ENCODE data around the gene ROR2.

The ROR2 gene

DNA sequence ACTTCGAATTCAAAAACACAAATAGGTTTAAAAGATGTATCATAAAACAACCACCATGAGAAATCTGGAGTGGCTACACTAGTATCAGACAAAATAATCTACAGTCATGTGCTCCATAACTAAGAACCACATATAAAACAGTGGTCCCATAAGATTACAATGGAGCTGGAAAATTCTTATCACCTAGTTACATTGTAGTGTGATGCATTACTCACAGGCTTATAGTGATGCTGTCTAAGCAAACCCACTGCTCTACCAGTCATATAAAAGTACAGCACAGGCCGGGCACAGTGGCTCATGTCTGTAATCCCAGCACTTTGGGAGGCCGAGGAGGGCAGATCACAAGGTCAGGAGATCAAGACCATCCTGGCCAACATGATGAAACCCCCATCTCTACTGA is 160.1 kb downstream of the ROR2 start:
- Histone ChIP-seq H3K4me3 (ENCODE audit: low read depth, low read length) (no peak overlapping the region), H3K9me3 (ENCODE audit: control insufficient read depth, insufficient read depth, low read length) (no peaks in the 10 kb centered on the region), H3K4me1 (ENCODE audit: control insufficient read depth, insufficient read depth, low read length) (no peaks in the 10 kb centered on the region), H3K27ac (ENCODE audit: low read depth, low read length) (no peak overlapping the region), H3K27me3 (ENCODE audit: control insufficient read depth, insufficient read depth, low read length) (no peaks in the 10 kb centered on the region), H3K36me3 (ENCODE audit: control insufficient read depth, insufficient read depth, low read length) (no peaks in the 10 kb centered on the region), H3K9ac (ENCODE audit: low read depth, low read length) (no peak overlapping the region)

DNA sequence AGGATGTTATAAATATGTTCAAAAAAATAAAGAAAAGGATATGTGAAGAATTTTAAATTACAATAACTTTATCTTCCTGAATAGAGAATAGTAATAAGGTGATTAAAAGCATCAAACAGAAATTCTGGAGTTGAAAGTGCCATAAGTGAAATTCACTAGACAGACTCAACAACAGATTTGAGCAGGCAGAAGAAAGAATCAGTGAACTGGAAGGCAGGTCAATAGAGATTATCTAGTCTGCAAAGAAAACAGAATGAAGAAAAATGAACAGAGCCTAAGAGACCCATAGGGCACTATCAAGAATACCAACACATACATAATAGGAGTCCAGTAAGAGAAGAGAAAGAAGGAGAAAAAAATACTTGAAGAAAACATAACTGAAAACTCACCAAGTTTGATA is 162.1 kb downstream of the ROR2 start:
- Histone ChIP-seq H3K36me3 (ENCODE audit: control insufficient read depth, insufficient read depth, low read length) (no peaks in the 10 kb centered on the region), H3K9ac (ENCODE audit: low read depth, low read length) (no peak overlapping the region), H3K9me3 (ENCODE audit: control insufficient read depth, insufficient read depth, low read length) (no peaks in the 10 kb centered on the region), H3K4me1 (ENCODE audit: control insufficient read depth, insufficient read depth, low read length) (no peaks in the 10 kb centered on the region), H3K27me3 (ENCODE audit: control insufficient read depth, insufficient read depth, low read length) (no peaks in the 10 kb centered on the region), H3K4me3 (ENCODE audit: low read depth, low read length) (no peak overlapping the region), H3K27ac (ENCODE audit: low read depth, low read length) (no peak overlapping the region)

DNA sequence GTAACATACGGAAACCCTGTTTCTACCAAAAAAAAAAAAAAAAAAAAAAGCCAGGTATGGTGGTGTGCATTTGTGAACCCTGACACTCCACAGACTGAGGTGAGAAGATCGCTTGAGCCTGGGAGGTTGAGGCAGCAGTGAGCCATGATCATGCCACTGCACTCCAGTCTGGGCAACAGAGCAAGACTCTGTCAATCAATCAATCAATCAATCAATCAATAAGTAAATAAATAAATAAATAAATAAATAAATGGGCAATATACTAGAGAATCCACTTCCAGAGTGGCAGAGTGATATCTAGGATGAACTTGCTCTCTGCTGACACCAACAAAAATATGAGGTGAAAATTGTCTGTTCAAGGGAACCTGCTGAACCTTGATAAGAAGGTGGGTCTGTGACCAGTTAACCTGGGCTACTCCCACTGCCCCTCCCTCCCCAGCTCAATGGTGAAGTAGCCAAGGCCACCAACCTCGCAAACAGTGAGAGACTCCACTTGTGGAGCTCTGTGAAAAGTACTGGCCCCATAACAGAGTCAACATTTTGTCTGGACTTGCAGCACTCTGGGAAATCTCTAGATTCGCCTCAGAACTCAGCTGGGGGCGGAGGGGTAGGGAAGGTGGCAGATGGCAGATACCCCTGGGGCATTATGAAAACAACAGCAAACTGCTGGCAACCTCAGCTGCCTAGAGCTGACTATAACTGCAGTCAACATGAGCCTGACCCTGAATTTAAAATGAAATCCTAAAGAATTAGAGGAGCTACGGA is 163.7 kb downstream of the ROR2 start:
- Histone ChIP-seq H3K9ac (ENCODE audit: low read depth, low read length) (no peak overlapping the region), H3K4me1 (ENCODE audit: control insufficient read depth, insufficient read depth, low read length) (no peaks in the 10 kb centered on the region), H3K9me3 (ENCODE audit: control insufficient read depth, insufficient read depth, low read length) (no peaks in the 10 kb centered on the region), H3K4me3 (ENCODE audit: low read depth, low read length) (no peak overlapping the region), H3K27me3 (ENCODE audit: control insufficient read depth, insufficient read depth, low read length) (no peaks in the 10 kb centered on the region), H3K27ac (ENCODE audit: low read depth, low read length) (no peak overlapping the region), H3K36me3 (ENCODE audit: control insufficient read depth, insufficient read depth, low read length) (no peaks in the 10 kb centered on the region)

DNA sequence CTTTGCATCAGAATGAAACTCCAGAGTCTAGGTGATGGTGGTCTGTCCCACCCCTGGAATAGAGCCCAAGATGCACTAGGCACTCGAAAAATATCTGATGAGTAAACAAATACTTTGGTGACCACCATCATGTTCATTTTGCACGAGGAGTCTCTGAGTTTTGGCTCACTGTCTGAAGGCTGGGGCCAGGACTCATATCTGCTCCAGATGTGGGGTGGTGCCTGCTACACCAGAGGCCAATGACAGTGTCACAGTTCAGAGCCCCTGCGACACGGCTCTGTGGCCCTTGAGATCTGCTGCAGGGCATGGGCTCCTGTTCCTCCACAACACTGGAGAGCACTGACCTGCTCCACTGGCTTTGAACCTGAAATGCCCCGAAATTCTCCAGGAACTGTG is 164.6 kb downstream of the ROR2 start:
- Histone ChIP-seq H3K27me3 (ENCODE audit: control insufficient read depth, insufficient read depth, low read length) (no peaks in the 10 kb centered on the region), H3K27ac (ENCODE audit: low read depth, low read length) (no peak overlapping the region), H3K9ac (ENCODE audit: low read depth, low read length) (no peak overlapping the region)

DNA sequence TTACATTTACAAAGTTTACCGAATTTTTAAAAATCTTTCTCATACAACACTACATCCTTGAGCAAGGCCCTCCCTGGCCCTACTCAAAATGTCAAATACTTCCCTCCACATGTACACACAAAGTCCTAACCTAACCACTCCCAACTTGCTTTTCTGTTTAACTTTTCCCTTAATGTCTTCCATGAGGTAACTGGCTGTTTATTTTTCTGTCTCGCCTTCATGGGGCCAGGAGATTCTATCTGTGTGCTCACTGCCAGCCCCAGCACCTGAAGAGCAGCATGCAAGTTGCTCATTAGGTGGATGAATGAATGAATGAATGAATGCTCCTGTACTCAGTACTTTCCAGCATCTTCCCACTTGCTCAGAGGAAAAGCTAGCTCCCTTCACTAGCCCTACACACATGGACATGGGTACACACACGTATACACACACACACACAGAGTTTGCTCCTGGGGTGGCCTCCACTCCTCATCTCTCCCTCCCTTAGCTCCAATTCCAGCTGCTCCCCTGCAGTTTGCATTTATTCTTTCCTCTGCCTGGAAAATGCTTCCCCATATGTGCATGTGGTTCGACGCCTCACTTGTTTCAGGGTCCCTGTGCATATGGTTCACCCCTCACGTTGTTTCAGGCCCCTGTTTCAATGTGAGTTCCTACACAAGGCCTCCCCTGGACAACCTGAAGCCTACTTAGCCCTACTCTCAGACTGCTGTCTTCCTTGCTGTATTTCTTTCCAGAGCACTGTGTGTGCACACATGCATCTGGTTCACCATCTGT is 165.2 kb downstream of the ROR2 start:
- Histone ChIP-seq H3K27ac (ENCODE audit: low read depth, low read length) (no peak overlapping the region), H3K9ac (ENCODE audit: low read depth, low read length) (no peak overlapping the region), H3K27me3 (ENCODE audit: control insufficient read depth, insufficient read depth, low read length) (no peaks in the 10 kb centered on the region), H3K36me3 (ENCODE audit: control insufficient read depth, insufficient read depth, low read length) (no peaks in the 10 kb centered on the region), H3K4me1 (ENCODE audit: control insufficient read depth, insufficient read depth, low read length) (no peaks in the 10 kb centered on the region), H3K4me3 (ENCODE audit: low read depth, low read length) (no peak overlapping the region), H3K9me3 (ENCODE audit: control insufficient read depth, insufficient read depth, low read length) (no peaks in the 10 kb centered on the region)

More for the DNA sequence above, 164.6 kb downstream of the ROR2 start:
- Histone ChIP-seq H3K4me1 (ENCODE audit: control insufficient read depth, insufficient read depth, low read length) (no peaks in the 10 kb centered on the region), H3K9me3 (ENCODE audit: control insufficient read depth, insufficient read depth, low read length) (no peaks in the 10 kb centered on the region), H3K4me3 (ENCODE audit: low read depth, low read length) (no peak overlapping the region), H3K36me3 (ENCODE audit: control insufficient read depth, insufficient read depth, low read length) (no peaks in the 10 kb centered on the region)

DNA sequence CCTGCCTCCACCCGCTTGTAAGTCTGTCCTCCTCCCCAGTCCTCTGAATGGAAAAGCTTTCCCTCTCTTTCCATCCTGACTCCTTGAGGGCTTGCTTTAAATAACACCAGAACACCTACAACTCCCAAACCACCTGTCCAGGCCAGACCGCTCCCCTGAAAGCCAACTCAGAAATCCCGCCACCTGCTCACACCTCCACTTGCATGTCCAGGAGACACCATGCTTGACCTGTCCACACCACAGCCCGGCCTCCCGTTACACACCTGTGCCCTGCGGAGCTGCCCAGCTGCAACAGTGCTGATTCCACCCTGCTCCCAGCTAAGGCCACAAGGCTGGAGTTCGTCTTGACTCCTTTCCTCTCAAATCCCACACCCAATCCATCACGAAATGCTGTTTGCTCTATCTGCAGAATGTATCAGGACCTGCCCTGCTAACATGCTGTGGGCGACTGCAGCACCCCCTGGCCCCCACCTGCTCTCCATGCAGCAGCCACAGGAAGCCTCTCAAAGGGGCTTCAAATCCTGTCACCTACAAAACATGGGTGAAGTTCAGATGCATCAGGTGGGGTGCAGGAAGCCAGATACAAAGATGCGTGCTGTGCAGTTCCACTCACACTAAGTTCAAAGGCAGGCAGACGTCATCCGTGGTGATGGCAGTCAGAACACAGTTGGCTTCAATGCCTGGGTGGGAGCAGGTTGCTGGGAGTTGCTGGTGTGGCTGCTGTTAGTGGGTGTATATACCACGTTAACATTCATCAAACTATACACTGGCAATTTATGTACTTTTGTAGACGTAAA is 166.0 kb downstream of the ROR2 start:
- Histone ChIP-seq H3K27me3 (ENCODE audit: control insufficient read depth, insufficient read depth, low read length) (no peaks in the 10 kb centered on the region), H3K9ac (ENCODE audit: low read depth, low read length) (no peak overlapping the region), H3K9me3 (ENCODE audit: control insufficient read depth, insufficient read depth, low read length) (no peaks in the 10 kb centered on the region), H3K4me1 (ENCODE audit: control insufficient read depth, insufficient read depth, low read length) (no peaks in the 10 kb centered on the region), H3K4me3 (ENCODE audit: low read depth, low read length) (no peak overlapping the region), H3K27ac (ENCODE audit: low read depth, low read length) (no peak overlapping the region), H3K36me3 (ENCODE audit: control insufficient read depth, insufficient read depth, low read length) (no peaks in the 10 kb centered on the region)

DNA sequence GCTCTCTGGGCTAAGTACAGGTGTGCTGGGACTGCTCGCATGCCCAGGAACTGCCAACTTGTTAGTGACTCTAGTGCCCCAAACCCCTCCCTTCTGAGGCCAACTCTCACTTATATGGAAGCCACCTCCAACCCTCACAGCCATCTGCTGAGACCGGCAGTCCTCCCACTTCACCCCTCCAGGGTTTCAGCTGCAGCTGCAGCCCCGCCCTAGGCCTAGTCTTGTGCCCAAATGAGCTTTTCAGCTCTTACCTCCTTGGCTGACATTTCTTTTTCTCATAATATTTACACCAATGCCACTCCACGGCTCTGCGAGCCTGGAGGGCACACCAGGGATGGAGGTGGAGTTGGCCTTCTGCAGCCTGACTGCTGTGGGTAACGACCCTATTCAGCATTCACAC is 166.6 kb downstream of the ROR2 start:
- Histone ChIP-seq H3K27ac (ENCODE audit: low read depth, low read length) (no peak overlapping the region), H3K27me3 (ENCODE audit: control insufficient read depth, insufficient read depth, low read length) (no peaks in the 10 kb centered on the region), H3K4me1 (ENCODE audit: control insufficient read depth, insufficient read depth, low read length) (no peaks in the 10 kb centered on the region), H3K36me3 (ENCODE audit: control insufficient read depth, insufficient read depth, low read length) (no peaks in the 10 kb centered on the region), H3K9me3 (ENCODE audit: control insufficient read depth, insufficient read depth, low read length) (no peaks in the 10 kb centered on the region), H3K9ac (ENCODE audit: low read depth, low read length) (no peak overlapping the region), H3K4me3 (ENCODE audit: low read depth, low read length) (no peak overlapping the region)

DNA sequence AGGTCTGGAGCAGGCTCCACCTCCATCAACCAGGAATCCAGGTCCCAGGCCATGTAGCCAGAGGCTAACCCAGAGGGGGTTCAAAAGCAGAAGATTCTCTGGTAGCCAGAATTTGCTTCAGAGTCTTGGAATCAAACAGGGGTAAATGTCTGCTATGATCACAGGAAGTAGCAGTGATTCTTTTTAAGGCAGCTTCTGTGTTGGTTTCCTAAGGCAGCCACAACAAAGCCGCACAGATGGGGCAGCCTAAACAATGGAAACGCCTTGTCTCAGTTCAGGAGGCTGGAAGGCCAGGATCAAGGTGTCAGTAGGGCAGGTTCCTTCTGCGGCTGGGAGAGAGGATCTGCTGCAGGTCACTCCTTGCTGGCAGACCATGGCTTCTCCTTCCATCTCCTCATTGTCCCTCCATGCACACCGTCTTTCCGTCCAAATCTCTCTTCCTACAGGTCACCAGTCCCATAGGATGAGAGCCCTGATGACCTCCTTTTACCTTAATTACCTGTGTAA is 167.3 kb downstream of the ROR2 start:
- Histone ChIP-seq H3K4me3 (ENCODE audit: low read depth, low read length) (no peak overlapping the region), H3K27ac (ENCODE audit: low read depth, low read length) (no peak overlapping the region), H3K4me1 (ENCODE audit: control insufficient read depth, insufficient read depth, low read length) (no peaks in the 10 kb centered on the region), H3K27me3 (ENCODE audit: control insufficient read depth, insufficient read depth, low read length) (no peaks in the 10 kb centered on the region), H3K9ac (ENCODE audit: low read depth, low read length) (no peak overlapping the region), H3K9me3 (ENCODE audit: control insufficient read depth, insufficient read depth, low read length) (no peaks in the 10 kb centered on the region), H3K36me3 (ENCODE audit: control insufficient read depth, insufficient read depth, low read length) (no peaks in the 10 kb centered on the region)

DNA sequence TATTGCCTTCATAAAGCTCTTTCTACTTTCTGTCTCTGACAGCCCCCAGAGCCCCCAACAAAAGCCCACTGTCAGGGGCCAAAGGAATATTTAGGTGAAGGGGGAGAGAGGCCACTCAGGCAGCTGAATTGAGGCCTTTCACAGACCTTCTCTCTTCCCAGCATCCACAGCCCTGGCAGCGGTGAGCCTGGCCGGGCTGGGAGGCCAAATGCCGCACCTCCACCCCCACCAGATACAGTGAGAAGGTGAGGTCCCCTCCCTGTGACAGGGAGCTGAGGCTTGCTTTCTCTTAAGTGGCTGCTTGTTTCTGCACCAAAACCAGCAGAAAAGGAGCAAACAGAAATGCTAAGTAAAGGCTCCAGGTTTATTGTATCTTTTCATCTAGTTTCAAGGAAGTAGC is 168.1 kb downstream of the ROR2 start:
- Histone ChIP-seq H3K36me3 (ENCODE audit: control insufficient read depth, insufficient read depth, low read length) (no peaks in the 10 kb centered on the region), H3K9ac (ENCODE audit: low read depth, low read length) (no peak overlapping the region), H3K4me3 (ENCODE audit: low read depth, low read length) (no peak overlapping the region), H3K27me3 (ENCODE audit: control insufficient read depth, insufficient read depth, low read length) (no peaks in the 10 kb centered on the region), H3K4me1 (ENCODE audit: control insufficient read depth, insufficient read depth, low read length) (no peaks in the 10 kb centered on the region), H3K27ac (ENCODE audit: low read depth, low read length) (no peak overlapping the region), H3K9me3 (ENCODE audit: control insufficient read depth, insufficient read depth, low read length) (no peaks in the 10 kb centered on the region)

DNA sequence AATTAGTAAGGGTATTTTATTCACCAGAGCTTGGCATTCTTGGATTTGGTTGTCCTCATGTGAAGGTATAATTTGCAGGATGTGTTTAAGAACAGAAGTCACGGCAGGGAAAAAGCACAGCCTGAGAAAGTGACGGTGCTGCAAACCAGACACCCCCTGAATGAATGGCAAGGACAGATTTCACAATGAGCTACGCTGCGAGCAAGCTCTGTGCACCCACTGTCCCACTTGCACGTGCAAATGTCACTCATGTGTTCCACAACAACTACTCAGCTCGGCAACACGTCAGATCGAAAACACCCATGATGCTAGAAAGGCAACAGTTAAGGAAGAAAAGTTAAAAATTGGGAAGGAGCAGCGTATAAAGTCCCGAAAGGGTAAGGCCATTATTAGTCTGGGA is 168.9 kb downstream of the ROR2 start:
- Histone ChIP-seq H3K27me3 (ENCODE audit: control insufficient read depth, insufficient read depth, low read length) (no peaks in the 10 kb centered on the region), H3K4me1 (ENCODE audit: control insufficient read depth, insufficient read depth, low read length) (no peaks in the 10 kb centered on the region), H3K27ac (ENCODE audit: low read depth, low read length) (no peak overlapping the region), H3K9me3 (ENCODE audit: control insufficient read depth, insufficient read depth, low read length) (no peaks in the 10 kb centered on the region), H3K9ac (ENCODE audit: low read depth, low read length) (no peak overlapping the region), H3K4me3 (ENCODE audit: low read depth, low read length) (no peak overlapping the region), H3K36me3 (ENCODE audit: control insufficient read depth, insufficient read depth, low read length) (no peaks in the 10 kb centered on the region)

Measured in HUES48 (cell line).